ENCODE results near the gene SUPT20HL2.
"Not testable (repeated sequence)": the region's sequence is repeated elsewhere in the genome, so short reads cannot be mapped to it uniquely, and the experiment has no call there.

Gene SUPT20HL2

GRCh38 chrX:24310916-24311315, 3.0 kb downstream of the SUPT20HL2 start:
- not testable (repeated sequence) for H4K12ac ChIP-seq (ENCODE audit: low read depth, low read length); DNase-seq; H3K18ac ChIP-seq (ENCODE audit: low read length); H3K4ac ChIP-seq (ENCODE audit: low read depth, low read length); H4K8ac ChIP-seq (ENCODE audit: low read depth, low read length); H2BK12ac ChIP-seq (ENCODE audit: low read length); H3K36me3 ChIP-seq (ENCODE audit: control insufficient read depth in 1 of 2, insufficient read depth in 2 of 2, low read length in 2 of 2); H3K79me1 ChIP-seq (ENCODE audit: low read length); H3K14ac ChIP-seq (ENCODE audit: low read length); H3K9ac ChIP-seq (ENCODE audit: low read length); H3K4me1 ChIP-seq (ENCODE audit: control insufficient read depth in 1 of 2, insufficient read depth in 2 of 2, low read length in 2 of 2); H2AK5ac ChIP-seq (ENCODE audit: low read length); H3K27ac ChIP-seq (ENCODE audit: low read depth, low read length); H2BK120ac ChIP-seq (ENCODE audit: insufficient read depth, low read length, poor library complexity); H3K23ac ChIP-seq (ENCODE audit: low read length); H3K27me3 ChIP-seq (ENCODE audit: insufficient read depth, low read length); H2AFZ ChIP-seq (ENCODE audit: insufficient read depth, low read length, poor library complexity); H3K4me2 ChIP-seq (ENCODE audit: low read length); H4K91ac ChIP-seq (ENCODE audit: low read depth, low read length); H3K79me2 ChIP-seq (ENCODE audit: control insufficient read depth, insufficient read depth, low read length, poor library complexity); H3K9me3 ChIP-seq (ENCODE audit: insufficient read depth, low read depth, low read length); H2BK5ac ChIP-seq (ENCODE audit: low read depth, low read length, poor library complexity); H3K4me3 ChIP-seq (ENCODE audit: low read depth, low read length)
- WGBS (ENCODE audit: extremely low coverage, insufficient coverage, insufficient read length), result no CpG with 5 or more reads among the region's 3 CpGs

GRCh38 chrX:24309580-24310374, 4.1 kb downstream of the SUPT20HL2 start:
- H3K4me3 ChIP-seq (ENCODE audit: low read depth, low read length); H3K14ac ChIP-seq (ENCODE audit: low read length); H3K4me1 ChIP-seq (ENCODE audit: control insufficient read depth in 1 of 2, insufficient read depth in 2 of 2, low read length in 2 of 2); H4K91ac ChIP-seq (ENCODE audit: low read depth, low read length); H3K9ac ChIP-seq (ENCODE audit: low read length); H3K4me2 ChIP-seq (ENCODE audit: low read length); DNase-seq; H2AFZ ChIP-seq (ENCODE audit: insufficient read depth, low read length, poor library complexity); H3K27ac ChIP-seq (ENCODE audit: low read depth, low read length); H2BK5ac ChIP-seq (ENCODE audit: low read depth, low read length, poor library complexity); H3K18ac ChIP-seq (ENCODE audit: low read length); H2AK5ac ChIP-seq (ENCODE audit: low read length); H4K12ac ChIP-seq (ENCODE audit: low read depth, low read length); H3K27me3 ChIP-seq (ENCODE audit: insufficient read depth, low read length); H4K8ac ChIP-seq (ENCODE audit: low read depth, low read length); H3K9me3 ChIP-seq (ENCODE audit: insufficient read depth, low read depth, low read length); H2BK120ac ChIP-seq (ENCODE audit: insufficient read depth, low read length, poor library complexity); H3K23ac ChIP-seq (ENCODE audit: low read length); H2BK12ac ChIP-seq (ENCODE audit: low read length); H3K4ac ChIP-seq (ENCODE audit: low read depth, low read length); H3K36me3 ChIP-seq (ENCODE audit: control insufficient read depth in 1 of 2, insufficient read depth in 2 of 2, low read length in 2 of 2); H3K79me1 ChIP-seq (ENCODE audit: low read length); H3K79me2 ChIP-seq (ENCODE audit: control insufficient read depth, insufficient read depth, low read length, poor library complexity): not testable (repeated sequence)
- no CpG with 5 or more reads among the region's 6 CpGs for WGBS (ENCODE audit: extremely low coverage, insufficient coverage, insufficient read length)

- H3K18ac ChIP-seq (ENCODE audit: low read length); H3K79me1 ChIP-seq (ENCODE audit: low read length); H4K91ac ChIP-seq (ENCODE audit: low read depth, low read length); H4K12ac ChIP-seq (ENCODE audit: low read depth, low read length); H3K9ac ChIP-seq (ENCODE audit: low read length); H3K4me3 ChIP-seq (ENCODE audit: low read depth, low read length); H2AK5ac ChIP-seq (ENCODE audit: low read length); H3K9me3 ChIP-seq (ENCODE audit: insufficient read depth, low read depth, low read length); H4K8ac ChIP-seq (ENCODE audit: low read depth, low read length); H3K4me2 ChIP-seq (ENCODE audit: low read length); H3K14ac ChIP-seq (ENCODE audit: low read length); H2BK120ac ChIP-seq (ENCODE audit: insufficient read depth, low read length, poor library complexity); H3K23ac ChIP-seq (ENCODE audit: low read length); H3K4ac ChIP-seq (ENCODE audit: low read depth, low read length); DNase-seq; H3K4me1 ChIP-seq (ENCODE audit: control insufficient read depth in 1 of 2, insufficient read depth in 2 of 2, low read length in 2 of 2); H3K79me2 ChIP-seq (ENCODE audit: control insufficient read depth, insufficient read depth, low read length, poor library complexity); H2AFZ ChIP-seq (ENCODE audit: insufficient read depth, low read length, poor library complexity); H2BK12ac ChIP-seq (ENCODE audit: low read length); H3K27ac ChIP-seq (ENCODE audit: low read depth, low read length); H3K36me3 ChIP-seq (ENCODE audit: control insufficient read depth in 1 of 2, insufficient read depth in 2 of 2, low read length in 2 of 2); H3K27me3 ChIP-seq (ENCODE audit: insufficient read depth, low read length); H2BK5ac ChIP-seq (ENCODE audit: low read depth, low read length, poor library complexity): not testable (repeated sequence)
- WGBS (ENCODE audit: extremely low coverage, insufficient coverage, insufficient read length), result no CpG with 5 or more reads among the region's 4 CpGs
These were observed 5.1 kb downstream of the SUPT20HL2 start for GRCh38 chrX:24308803-24309202.

GRCh38 chrX:24306440-24306839, 7.4 kb downstream of the SUPT20HL2 start:
- Histone ChIP-seq H3K27me3 (ENCODE audit: insufficient read depth, low read length) (no peaks in the 10 kb centered on the region), H3K9ac (ENCODE audit: low read length) (no peak overlapping the region), H3K4me1 (ENCODE audit: control insufficient read depth in 1 of 2, insufficient read depth in 2 of 2, low read length in 2 of 2) (no peaks in the 10 kb centered on the region), H2BK12ac (ENCODE audit: low read length) (no peak overlapping the region), H3K18ac (ENCODE audit: low read length) (no peak overlapping the region), H3K79me2 (ENCODE audit: control insufficient read depth, insufficient read depth, low read length, poor library complexity) (no peaks in the 10 kb centered on the region), H3K27ac (ENCODE audit: low read depth, low read length) (no peak overlapping the region), H2AK5ac (ENCODE audit: low read length) (no peak overlapping the region), H4K8ac (ENCODE audit: low read depth, low read length) (no peak overlapping the region), H3K79me1 (ENCODE audit: low read length) (no peaks in the 10 kb centered on the region), H3K14ac (ENCODE audit: low read length) (no peak overlapping the region), H3K23ac (ENCODE audit: low read length) (no peak overlapping the region), H3K36me3 (ENCODE audit: control insufficient read depth in 1 of 2, insufficient read depth in 2 of 2, low read length in 2 of 2) (no peaks in the 10 kb centered on the region), H3K4me3 (ENCODE audit: low read depth, low read length) (no peak overlapping the region), H2BK120ac (ENCODE audit: insufficient read depth, low read length, poor library complexity) (no peak overlapping the region), H2BK5ac (ENCODE audit: low read depth, low read length, poor library complexity) (no peak overlapping the region), H4K91ac (ENCODE audit: low read depth, low read length) (no peak overlapping the region), H3K4me2 (ENCODE audit: low read length) (no peak overlapping the region), H3K9me3 (ENCODE audit: insufficient read depth, low read depth, low read length) (no peaks in the 10 kb centered on the region), H4K12ac (ENCODE audit: low read depth, low read length) (no peak overlapping the region), H3K4ac (ENCODE audit: low read depth, low read length) (no peak overlapping the region), H2AFZ (ENCODE audit: insufficient read depth, low read length, poor library complexity) (no peak overlapping the region)
- WGBS (ENCODE audit: extremely low coverage, insufficient coverage, insufficient read length), result no CpG with 5 or more reads among the region's 6 CpGs
- no peak for DNase-seq

Data from trophoblast cell (in vitro differentiated cells and primary cell).